Coronary artery (tissue), 2 donors: Measurements from ENCODE around the gene CYGB.

Experiments used
- DNase-seq: peaks from one replicate; pipeline ENCODE4 v3.0.0-alpha.2; 2017; ENCODE audit warnings: low spot score
- H3K27ac ChIP-seq, 2 donors: fragments of 200-600 bp; sonication (generic); one replicate each; pipeline ENCODE4 v1.5.1; 2016 to 2019
- H3K4me3 ChIP-seq: fragments of 200-600 bp; sonication (generic); 2 replicates; pipeline ENCODE4 v1.5.1; 2016; ENCODE audit warnings: mild to moderate bottlenecking, moderate library complexity
- TF ChIP-seq, protein P1 (sequence below): fragments of 200-600 bp; sonication (generic); IDR thresholded peaks from one replicate; pipeline ENCODE4 v1.5.1; 2019; ENCODE audit warnings: antibody characterized with exemption

CYGB gene

DNA sequence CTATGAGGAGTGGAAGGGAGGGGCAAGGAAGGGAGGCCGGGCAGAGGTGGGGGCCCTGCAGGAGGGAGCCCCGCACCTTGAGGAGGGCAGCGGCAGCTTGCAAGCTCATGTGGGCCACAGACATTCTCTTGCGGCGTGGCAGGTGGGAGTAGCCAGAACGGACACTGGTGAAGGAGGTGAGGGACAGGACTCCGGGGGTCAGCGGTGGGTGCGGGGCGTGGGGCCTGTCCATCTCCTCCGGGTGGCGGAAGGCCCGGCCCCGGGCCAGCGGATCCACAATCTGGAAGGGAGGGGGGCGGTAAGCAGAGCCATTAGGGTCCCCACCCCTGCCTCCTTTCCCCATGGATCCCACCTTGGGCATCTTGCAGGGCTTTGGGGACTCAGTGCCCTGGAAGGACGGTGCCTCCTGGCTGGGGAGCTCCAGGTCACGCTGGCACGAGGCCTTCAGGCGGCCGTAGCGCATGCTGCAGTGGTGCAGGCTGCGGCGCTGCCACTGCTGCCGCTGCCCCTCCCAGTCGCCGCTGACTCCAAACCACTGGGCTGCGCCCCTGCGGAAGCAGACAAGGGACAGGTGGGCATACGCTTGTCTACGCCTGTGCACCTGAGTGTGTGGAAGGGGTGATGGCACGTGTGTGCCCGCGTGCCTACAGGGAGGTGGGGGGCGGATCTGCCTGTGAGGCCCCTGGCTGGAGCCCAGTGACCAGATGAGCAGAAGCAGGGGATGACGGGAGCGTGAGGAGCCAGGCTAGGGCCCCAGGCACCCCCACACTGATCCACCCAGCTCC, 58.6 kb downstream of the CYGB start:
- H3K27ac ChIP-seq, result no peak overlapping the region

DNA sequence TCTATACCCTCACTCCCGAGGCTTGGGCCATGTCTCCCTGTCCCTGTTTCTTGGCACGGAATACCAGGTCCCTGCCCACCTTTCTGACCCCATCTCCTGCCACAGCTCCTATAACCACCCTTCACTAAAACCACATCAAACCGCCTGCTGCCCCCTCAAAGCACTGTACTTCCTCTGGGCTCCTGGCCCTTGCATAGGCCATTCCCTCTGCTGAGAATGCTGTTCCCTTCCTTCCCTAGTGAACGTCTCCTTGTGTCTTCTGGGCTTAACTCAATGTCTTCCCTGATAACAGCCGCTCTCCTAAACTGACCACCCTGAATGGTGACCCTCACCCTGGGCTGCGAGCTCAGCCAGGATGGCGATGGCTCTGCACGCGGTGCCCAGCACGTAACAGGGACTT, 59.4 kb downstream of the CYGB start:
- Histone ChIP-seq H3K27ac (no peak overlapping the region), H3K4me3 (no peak overlapping the region)
- TF ChIP-seq, protein P1, sequence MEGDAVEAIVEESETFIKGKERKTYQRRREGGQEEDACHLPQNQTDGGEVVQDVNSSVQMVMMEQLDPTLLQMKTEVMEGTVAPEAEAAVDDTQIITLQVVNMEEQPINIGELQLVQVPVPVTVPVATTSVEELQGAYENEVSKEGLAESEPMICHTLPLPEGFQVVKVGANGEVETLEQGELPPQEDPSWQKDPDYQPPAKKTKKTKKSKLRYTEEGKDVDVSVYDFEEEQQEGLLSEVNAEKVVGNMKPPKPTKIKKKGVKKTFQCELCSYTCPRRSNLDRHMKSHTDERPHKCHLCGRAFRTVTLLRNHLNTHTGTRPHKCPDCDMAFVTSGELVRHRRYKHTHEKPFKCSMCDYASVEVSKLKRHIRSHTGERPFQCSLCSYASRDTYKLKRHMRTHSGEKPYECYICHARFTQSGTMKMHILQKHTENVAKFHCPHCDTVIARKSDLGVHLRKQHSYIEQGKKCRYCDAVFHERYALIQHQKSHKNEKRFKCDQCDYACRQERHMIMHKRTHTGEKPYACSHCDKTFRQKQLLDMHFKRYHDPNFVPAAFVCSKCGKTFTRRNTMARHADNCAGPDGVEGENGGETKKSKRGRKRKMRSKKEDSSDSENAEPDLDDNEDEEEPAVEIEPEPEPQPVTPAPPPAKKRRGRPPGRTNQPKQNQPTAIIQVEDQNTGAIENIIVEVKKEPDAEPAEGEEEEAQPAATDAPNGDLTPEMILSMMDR, result no peak
- no peak for DNase-seq

More for the DNA sequence above, 58.6 kb downstream of the CYGB start:
- TF ChIP-seq, protein P1, result no peak
- DNase-seq, result no peak
- no peak overlapping the region for H3K4me3 ChIP-seq

DNA sequence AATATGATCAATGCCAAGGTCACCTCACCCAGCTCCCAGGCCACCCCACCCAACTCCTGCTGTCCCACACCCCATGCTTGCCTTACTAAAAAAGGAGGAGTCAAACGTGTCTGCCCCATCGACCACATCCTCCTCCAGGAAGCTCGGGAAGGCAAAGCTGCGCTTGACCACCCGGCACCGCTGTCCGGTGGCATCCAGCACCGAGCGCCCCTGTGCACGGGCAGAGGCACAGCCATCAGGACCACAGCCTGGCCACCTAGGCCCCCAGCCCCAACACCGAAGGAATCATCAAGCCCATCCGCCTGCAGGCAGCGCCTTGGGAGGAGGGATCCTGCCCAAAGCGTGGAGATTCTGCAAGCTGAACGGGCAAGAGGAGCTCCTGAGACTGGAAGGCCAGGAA, 59.9 kb downstream of the CYGB start:
- no peak for DNase-seq
- H3K4me3 ChIP-seq, result no peak overlapping the region
- TF ChIP-seq, protein P1, result no peak
- no peak overlapping the region for H3K27ac ChIP-seq
